Measurements from ENCODE around the gene OTUD3. TPM values are rescaled to one million over a fixed set of nuclear protein-coding genes. Genes with fewer than 3 reads are reported as not detected.
A peak's percentile ranks its signal among the peaks of the same experiment; 100 is the strongest.

OTUD3 gene
- total and polyA plus RNA-seq, 9 of the 15 experiments (the other 6 are each of a cell fraction or from before 2014, with no cell fraction given), result 2.0 to 16.6 (median 11.0) TPM

DNA sequence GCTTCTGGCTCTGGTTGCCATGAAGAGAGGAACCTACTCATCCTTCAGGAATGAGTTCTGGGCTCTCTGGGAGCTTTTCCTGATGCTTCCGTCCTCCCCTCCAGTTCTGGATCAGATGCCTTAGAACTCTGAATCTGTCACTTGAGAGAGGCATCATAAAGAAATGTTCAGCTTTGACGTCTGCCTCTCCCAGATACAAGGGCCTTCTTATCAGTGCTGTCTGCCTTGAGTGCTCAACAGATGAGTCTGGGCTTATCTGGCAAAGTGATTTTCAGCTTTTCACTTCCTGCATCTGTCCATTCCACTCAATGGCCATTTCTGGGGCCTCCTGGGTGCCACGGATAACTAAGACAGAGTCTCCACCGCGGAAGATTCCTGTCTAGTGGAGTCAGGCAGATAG is 12.3 kb upstream of the OTUD3 start (continued):
- TF ChIP-seq, protein P1, sequence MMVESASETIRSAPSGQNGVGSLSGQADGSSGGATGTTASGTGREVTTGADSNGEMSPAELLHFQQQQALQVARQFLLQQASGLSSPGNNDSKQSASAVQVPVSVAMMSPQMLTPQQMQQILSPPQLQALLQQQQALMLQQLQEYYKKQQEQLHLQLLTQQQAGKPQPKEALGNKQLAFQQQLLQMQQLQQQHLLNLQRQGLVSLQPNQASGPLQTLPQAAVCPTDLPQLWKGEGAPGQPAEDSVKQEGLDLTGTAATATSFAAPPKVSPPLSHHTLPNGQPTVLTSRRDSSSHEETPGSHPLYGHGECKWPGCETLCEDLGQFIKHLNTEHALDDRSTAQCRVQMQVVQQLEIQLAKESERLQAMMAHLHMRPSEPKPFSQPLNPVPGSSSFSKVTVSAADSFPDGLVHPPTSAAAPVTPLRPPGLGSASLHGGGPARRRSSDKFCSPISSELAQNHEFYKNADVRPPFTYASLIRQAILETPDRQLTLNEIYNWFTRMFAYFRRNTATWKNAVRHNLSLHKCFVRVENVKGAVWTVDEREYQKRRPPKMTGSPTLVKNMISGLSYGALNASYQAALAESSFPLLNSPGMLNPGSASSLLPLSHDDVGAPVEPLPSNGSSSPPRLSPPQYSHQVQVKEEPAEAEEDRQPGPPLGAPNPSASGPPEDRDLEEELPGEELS (CRISPR knock-in tag; IDR thresholded peaks at IDR 0.05; ENCODE audit: borderline replicate concordance), result no peak
- TF ChIP-seq BRF1 (IDR thresholded peaks at IDR 0.05; ENCODE audit: borderline replicate concordance, extremely low read depth, insufficient read length), result no peak
- TF ChIP-seq, protein P2, sequence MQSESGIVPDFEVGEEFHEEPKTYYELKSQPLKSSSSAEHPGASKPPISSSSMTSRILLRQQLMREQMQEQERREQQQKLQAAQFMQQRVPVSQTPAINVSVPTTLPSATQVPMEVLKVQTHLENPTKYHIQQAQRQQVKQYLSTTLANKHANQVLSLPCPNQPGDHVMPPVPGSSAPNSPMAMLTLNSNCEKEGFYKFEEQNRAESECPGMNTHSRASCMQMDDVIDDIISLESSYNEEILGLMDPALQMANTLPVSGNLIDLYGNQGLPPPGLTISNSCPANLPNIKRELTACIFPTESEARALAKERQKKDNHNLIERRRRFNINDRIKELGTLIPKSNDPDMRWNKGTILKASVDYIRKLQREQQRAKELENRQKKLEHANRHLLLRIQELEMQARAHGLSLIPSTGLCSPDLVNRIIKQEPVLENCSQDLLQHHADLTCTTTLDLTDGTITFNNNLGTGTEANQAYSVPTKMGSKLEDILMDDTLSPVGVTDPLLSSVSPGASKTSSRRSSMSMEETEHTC (IDR thresholded peaks at IDR 0.05), result peak; percentile 56; the same call in 1 of the 2 replicates
- TF ChIP-seq ASH1L (IDR thresholded peaks at IDR 0.05; ENCODE audit: borderline replicate concordance, low read depth, partially characterized antibody), result no peak
- TF ChIP-seq CBX8 (IDR thresholded peaks at IDR 0.05; ENCODE audit: borderline replicate concordance, extremely low read depth, low read depth, low read length, poor library complexity, severe bottlenecking), result no peak
- no peak for TF ChIP-seq NCOA6 (IDR thresholded peaks at IDR 0.05)
- TF ChIP-seq SUPT5H (IDR thresholded peaks at IDR 0.05), result no peak
- peak; percentile 82 for TF ChIP-seq ZNF274 (IDR thresholded peaks at IDR 0.05; ENCODE audit: borderline replicate concordance, low read depth, low read length)
- no peak for TF ChIP-seq LARP7 (IDR thresholded peaks at IDR 0.05)
- TF ChIP-seq, protein P3, sequence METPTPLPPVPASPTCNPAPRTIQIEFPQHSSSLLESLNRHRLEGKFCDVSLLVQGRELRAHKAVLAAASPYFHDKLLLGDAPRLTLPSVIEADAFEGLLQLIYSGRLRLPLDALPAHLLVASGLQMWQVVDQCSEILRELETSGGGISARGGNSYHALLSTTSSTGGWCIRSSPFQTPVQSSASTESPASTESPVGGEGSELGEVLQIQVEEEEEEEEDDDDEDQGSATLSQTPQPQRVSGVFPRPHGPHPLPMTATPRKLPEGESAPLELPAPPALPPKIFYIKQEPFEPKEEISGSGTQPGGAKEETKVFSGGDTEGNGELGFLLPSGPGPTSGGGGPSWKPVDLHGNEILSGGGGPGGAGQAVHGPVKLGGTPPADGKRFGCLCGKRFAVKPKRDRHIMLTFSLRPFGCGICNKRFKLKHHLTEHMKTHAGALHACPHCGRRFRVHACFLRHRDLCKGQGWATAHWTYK (CRISPR knock-in tag; IDR thresholded peaks at IDR 0.05), result peak; percentile 92; the same call in 1 of the 2 replicates
- TF ChIP-seq HNRNPLL (IDR thresholded peaks at IDR 0.05; ENCODE audit: low read depth, low read length, poor library complexity, severe bottlenecking), result no peak
- TF ChIP-seq MYNN (IDR thresholded peaks at IDR 0.05), result peak; percentile 82
- no peak for TF ChIP-seq MYNN (CRISPR knock-in tag; IDR thresholded peaks at IDR 0.05)
- TF ChIP-seq ZNF197 (CRISPR knock-in tag; IDR thresholded peaks at IDR 0.05; ENCODE audit: low read depth), result peak; percentile 94
- TF ChIP-seq PPARD (CRISPR knock-in tag; IDR thresholded peaks at IDR 0.05), result no peak
- TF ChIP-seq, protein P4, sequence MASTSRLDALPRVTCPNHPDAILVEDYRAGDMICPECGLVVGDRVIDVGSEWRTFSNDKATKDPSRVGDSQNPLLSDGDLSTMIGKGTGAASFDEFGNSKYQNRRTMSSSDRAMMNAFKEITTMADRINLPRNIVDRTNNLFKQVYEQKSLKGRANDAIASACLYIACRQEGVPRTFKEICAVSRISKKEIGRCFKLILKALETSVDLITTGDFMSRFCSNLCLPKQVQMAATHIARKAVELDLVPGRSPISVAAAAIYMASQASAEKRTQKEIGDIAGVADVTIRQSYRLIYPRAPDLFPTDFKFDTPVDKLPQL (IDR thresholded peaks at IDR 0.05; ENCODE audit: extremely low read depth, insufficient read length), result no peak
- TF ChIP-seq EGR1 (conservative IDR thresholded peaks at IDR 0.05), result no peak; the same call in 1 of the 2 replicates
- no peak for TF ChIP-seq ZNF143 (CRISPR knock-in tag; IDR thresholded peaks at IDR 0.05)
- TF ChIP-seq, protein P5, sequence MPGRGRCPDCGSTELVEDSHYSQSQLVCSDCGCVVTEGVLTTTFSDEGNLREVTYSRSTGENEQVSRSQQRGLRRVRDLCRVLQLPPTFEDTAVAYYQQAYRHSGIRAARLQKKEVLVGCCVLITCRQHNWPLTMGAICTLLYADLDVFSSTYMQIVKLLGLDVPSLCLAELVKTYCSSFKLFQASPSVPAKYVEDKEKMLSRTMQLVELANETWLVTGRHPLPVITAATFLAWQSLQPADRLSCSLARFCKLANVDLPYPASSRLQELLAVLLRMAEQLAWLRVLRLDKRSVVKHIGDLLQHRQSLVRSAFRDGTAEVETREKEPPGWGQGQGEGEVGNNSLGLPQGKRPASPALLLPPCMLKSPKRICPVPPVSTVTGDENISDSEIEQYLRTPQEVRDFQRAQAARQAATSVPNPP (IDR thresholded peaks at IDR 0.05; ENCODE audit: borderline replicate concordance, insufficient read depth, insufficient read length), result no peak
- no peak for TF ChIP-seq ETS2 (tag; IDR thresholded peaks at IDR 0.05; ENCODE audit: borderline replicate concordance, poor library complexity, severe bottlenecking)
- TF ChIP-seq ILF3 (IDR thresholded peaks at IDR 0.05; ENCODE audit: borderline replicate concordance), result 0 out of 2 replicates have a peak, but pooled peaks have one; percentile 49
- peak; percentile 98 for TF ChIP-seq ZNF644 (tag; IDR thresholded peaks at IDR 0.05; ENCODE audit: low read depth)
- no peak for TF ChIP-seq PHTF2 (CRISPR knock-in tag; IDR thresholded peaks at IDR 0.05)
